ENCODE data around the gene FEZF1.

FEZF1 gene

GRCh38 chr7:122261442-122261841, 43.1 kb downstream of the FEZF1 start:
- no peak for DNase-seq

GRCh38 chr7:122261016-122261415, 43.5 kb downstream of the FEZF1 start:
- no peak for DNase-seq

GRCh38 chr7:122260336-122260735, 44.2 kb downstream of the FEZF1 start:
- DNase-seq, result no peak

GRCh38 chr7:122258971-122259370, 45.6 kb downstream of the FEZF1 start:
- no peak for DNase-seq

- DNase-seq, result no peak
Measured at GRCh38 chr7:122257056-122257455, 47.5 kb downstream of the FEZF1 start.

- no peak for DNase-seq
Measured at GRCh38 chr7:122256046-122256445, 48.5 kb downstream of the FEZF1 start.

GRCh38 chr7:122255454-122255853, 49.1 kb downstream of the FEZF1 start:
- no peak for DNase-seq
